Measurements from ENCODE around the gene ANHX. TPM values are rescaled to one million over a fixed set of nuclear protein-coding genes. Genes with fewer than 3 reads are reported as not detected.

The ANHX gene
- total and polyA plus RNA-seq, 2 donors (not counting 1 experiment from before 2014, with no cell fraction given) = not detected

DNA sequence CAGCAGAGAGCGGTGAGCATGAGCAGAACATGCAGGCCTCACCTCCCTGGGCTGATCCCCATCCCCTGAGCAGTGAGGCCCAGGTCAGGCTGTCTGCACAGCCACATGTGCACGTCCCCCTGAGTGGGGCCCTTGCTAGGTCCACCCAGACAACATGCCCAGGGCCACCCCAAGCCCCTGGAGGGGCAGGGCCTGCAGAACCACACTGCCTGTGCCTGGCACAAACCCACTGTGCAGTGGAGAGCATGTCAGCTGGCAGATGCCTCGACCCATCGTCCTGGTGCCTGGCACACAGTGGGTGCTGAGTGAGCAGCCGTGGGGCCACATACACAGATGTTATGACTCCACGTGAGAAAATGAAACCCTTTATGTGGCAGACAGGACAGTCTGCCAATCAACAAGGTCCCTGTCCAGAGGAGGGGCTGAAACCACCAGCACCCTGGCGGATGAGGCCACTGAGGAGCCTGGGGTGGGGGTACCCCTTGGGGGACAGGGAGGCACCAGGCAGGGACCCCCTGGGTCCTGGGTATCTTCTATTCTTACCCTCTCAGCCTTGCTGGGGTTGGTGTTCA lies 8.3 kb downstream of the ANHX start:
- Histone ChIP-seq H3K9me3 (ENCODE audit: control insufficient read depth, insufficient read depth, low read depth, low read length) (no peaks in the 10 kb centered on the region), H3K4me3 (replicated peaks in 1 of 4; ENCODE audit: control extremely low read depth in 1 of 4, insufficient read depth in 1 of 4, low read depth in 3 of 4, low read length in 4 of 4) (no peak overlapping the region), H3K4me1 (ENCODE audit: control insufficient read depth, extremely low read depth, insufficient read depth, low read length) (no peaks in the 10 kb centered on the region), H2AFZ (ENCODE audit: low read length) (no peak overlapping the region), H4K20me1 (ENCODE audit: control insufficient read depth, extremely low read depth, insufficient read depth, low read length) (no peaks in the 10 kb centered on the region), H3K4me2 (ENCODE audit: extremely low read depth, insufficient read depth, low read length) (no peak overlapping the region), H3K27ac (ENCODE audit: insufficient read depth, low read length) (no peak overlapping the region), H3K9ac (ENCODE audit: insufficient read depth, low read length) (no peak overlapping the region), H3K79me2 (ENCODE audit: control insufficient read depth, insufficient read depth, low read length) (no peaks in the 10 kb centered on the region), H3K36me3 (ENCODE audit: control insufficient read depth, insufficient read depth, low read length) (no peaks in the 10 kb centered on the region), H3K27me3 (ENCODE audit: control insufficient read depth, insufficient read depth, low read length) (no peaks in the 10 kb centered on the region)
- no peak for DNase-seq (ENCODE audit: low read depth in 2 of 2)
- TF ChIP-seq EZH2 (IDR thresholded peaks at IDR 0.05; ENCODE audit: low read length, missing control alignments) = no peak
- TF ChIP-seq, protein P1, sequence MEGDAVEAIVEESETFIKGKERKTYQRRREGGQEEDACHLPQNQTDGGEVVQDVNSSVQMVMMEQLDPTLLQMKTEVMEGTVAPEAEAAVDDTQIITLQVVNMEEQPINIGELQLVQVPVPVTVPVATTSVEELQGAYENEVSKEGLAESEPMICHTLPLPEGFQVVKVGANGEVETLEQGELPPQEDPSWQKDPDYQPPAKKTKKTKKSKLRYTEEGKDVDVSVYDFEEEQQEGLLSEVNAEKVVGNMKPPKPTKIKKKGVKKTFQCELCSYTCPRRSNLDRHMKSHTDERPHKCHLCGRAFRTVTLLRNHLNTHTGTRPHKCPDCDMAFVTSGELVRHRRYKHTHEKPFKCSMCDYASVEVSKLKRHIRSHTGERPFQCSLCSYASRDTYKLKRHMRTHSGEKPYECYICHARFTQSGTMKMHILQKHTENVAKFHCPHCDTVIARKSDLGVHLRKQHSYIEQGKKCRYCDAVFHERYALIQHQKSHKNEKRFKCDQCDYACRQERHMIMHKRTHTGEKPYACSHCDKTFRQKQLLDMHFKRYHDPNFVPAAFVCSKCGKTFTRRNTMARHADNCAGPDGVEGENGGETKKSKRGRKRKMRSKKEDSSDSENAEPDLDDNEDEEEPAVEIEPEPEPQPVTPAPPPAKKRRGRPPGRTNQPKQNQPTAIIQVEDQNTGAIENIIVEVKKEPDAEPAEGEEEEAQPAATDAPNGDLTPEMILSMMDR (conservative IDR thresholded peaks at IDR 0.05 in 1 of 2, IDR thresholded peaks at IDR 0.05 in 1 of 2; ENCODE audit: low read depth in 1 of 2, low read length in 2 of 2) = no peak

DNA sequence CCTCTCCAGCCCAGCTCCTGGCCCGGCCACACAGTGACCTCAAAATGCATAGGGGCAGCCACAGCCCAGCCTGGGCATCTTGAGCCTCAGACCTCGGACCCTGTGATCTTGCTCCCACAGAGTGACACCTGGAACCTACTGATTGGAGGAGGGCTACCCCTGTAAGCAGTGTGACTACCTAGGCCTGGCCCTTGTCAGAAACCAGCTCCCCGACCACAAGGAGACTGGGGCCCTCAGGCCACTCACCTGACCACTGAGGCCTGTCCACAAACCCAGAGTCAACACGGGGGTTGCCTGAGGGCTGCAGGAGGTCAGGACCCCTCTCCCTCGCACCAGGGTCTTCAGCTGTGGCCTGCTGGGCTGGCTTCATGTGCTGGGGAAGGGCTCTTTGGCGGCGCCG lies 9.0 kb downstream of the ANHX start:
- Histone ChIP-seq H3K4me1 (ENCODE audit: control insufficient read depth, extremely low read depth, insufficient read depth, low read length) (no peaks in the 10 kb centered on the region), H3K27ac (ENCODE audit: insufficient read depth, low read length) (no peak overlapping the region), H3K79me2 (ENCODE audit: control insufficient read depth, insufficient read depth, low read length) (no peaks in the 10 kb centered on the region), H3K4me2 (ENCODE audit: extremely low read depth, insufficient read depth, low read length) (no peak overlapping the region), H3K36me3 (ENCODE audit: control insufficient read depth, insufficient read depth, low read length) (no peaks in the 10 kb centered on the region), H4K20me1 (ENCODE audit: control insufficient read depth, extremely low read depth, insufficient read depth, low read length) (no peaks in the 10 kb centered on the region), H3K9me3 (ENCODE audit: control insufficient read depth, insufficient read depth, low read depth, low read length) (no peaks in the 10 kb centered on the region), H3K27me3 (ENCODE audit: control insufficient read depth, insufficient read depth, low read length) (no peaks in the 10 kb centered on the region), H3K9ac (ENCODE audit: insufficient read depth, low read length) (no peak overlapping the region), H3K4me3 (replicated peaks in 1 of 4; ENCODE audit: control extremely low read depth in 1 of 4, insufficient read depth in 1 of 4, low read depth in 3 of 4, low read length in 4 of 4) (no peak overlapping the region), H2AFZ (ENCODE audit: low read length) (no peak overlapping the region)
- no peak for TF ChIP-seq EZH2 (IDR thresholded peaks at IDR 0.05; ENCODE audit: low read length, missing control alignments)
- TF ChIP-seq, protein P1 (conservative IDR thresholded peaks at IDR 0.05 in 1 of 2, IDR thresholded peaks at IDR 0.05 in 1 of 2; ENCODE audit: low read depth in 1 of 2, low read length in 2 of 2) = no peak
- no peak for DNase-seq (ENCODE audit: low read depth in 2 of 2)

DNA sequence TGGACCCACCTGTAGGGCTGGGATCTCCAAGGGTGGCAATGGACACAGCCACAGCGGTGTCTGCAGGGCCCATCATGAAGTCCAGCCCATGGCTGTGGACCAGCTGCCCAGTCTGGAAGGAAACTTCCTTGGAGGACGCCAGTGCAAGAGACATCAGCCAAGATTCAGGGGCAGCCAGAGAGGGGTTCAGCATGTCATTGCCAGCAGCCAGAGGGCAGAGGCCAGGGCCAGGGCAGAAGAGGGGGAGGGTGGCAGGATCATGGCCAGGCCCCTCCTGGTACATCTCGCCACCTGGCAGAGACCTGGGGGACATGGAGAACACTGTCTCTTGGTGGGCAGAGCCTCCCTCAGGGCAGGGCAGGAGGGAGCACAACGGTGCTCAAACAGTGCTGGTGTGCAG lies 10.2 kb downstream of the ANHX start:
- no peak overlapping the region for H3K4me2 ChIP-seq (ENCODE audit: extremely low read depth, insufficient read depth, low read length)
- H2AFZ ChIP-seq (ENCODE audit: low read length) = no peak overlapping the region
- no peak overlapping the region for H3K27ac ChIP-seq (ENCODE audit: insufficient read depth, low read length)
- no peaks in the 10 kb centered on the region for H3K27me3 ChIP-seq (ENCODE audit: control insufficient read depth, insufficient read depth, low read length)
- no peaks in the 10 kb centered on the region for H3K36me3 ChIP-seq (ENCODE audit: control insufficient read depth, insufficient read depth, low read length)
- no peaks in the 10 kb centered on the region for H3K9me3 ChIP-seq (ENCODE audit: control insufficient read depth, insufficient read depth, low read depth, low read length)
- H4K20me1 ChIP-seq (ENCODE audit: control insufficient read depth, extremely low read depth, insufficient read depth, low read length) = no peaks in the 10 kb centered on the region
- TF ChIP-seq EZH2 (IDR thresholded peaks at IDR 0.05; ENCODE audit: low read length, missing control alignments) = no peak
- TF ChIP-seq, protein P1 (conservative IDR thresholded peaks at IDR 0.05 in 1 of 2, IDR thresholded peaks at IDR 0.05 in 1 of 2; ENCODE audit: low read depth in 1 of 2, low read length in 2 of 2) = no peak
- no peak overlapping the region for H3K9ac ChIP-seq (ENCODE audit: insufficient read depth, low read length)
- no peak for DNase-seq (ENCODE audit: low read depth in 2 of 2)
- no peaks in the 10 kb centered on the region for H3K4me1 ChIP-seq (ENCODE audit: control insufficient read depth, extremely low read depth, insufficient read depth, low read length)
- no peaks in the 10 kb centered on the region for H3K79me2 ChIP-seq (ENCODE audit: control insufficient read depth, insufficient read depth, low read length)
- H3K4me3 ChIP-seq (replicated peaks in 1 of 4; ENCODE audit: control extremely low read depth in 1 of 4, insufficient read depth in 1 of 4, low read depth in 3 of 4, low read length in 4 of 4) = no peak overlapping the region

Data from fibroblast of lung (primary cell).